HepG2 (cell line): Measurements from ENCODE around the gene PDGFRB. TPM values are rescaled to one million over a fixed set of nuclear protein-coding genes. Genes with fewer than 3 reads are reported as not detected.

Experiments
- CAMTA2 ChIP-seq: sonication (generic); formaldehyde crosslinking; IDR thresholded peaks from 2 replicates; pipeline ENCODE4 v1.4.0; 2020; ENCODE audit warnings: mild to moderate bottlenecking, missing genetic modification reagents, borderline replicate concordance
- CTCF ChIP-seq: sonication (generic); formaldehyde crosslinking; IDR thresholded peaks from 2 replicates; pipeline ENCODE4 v1.5.0; 2020; ENCODE audit warnings: mild to moderate bottlenecking, missing genetic modification reagents, moderate library complexity
- FOXK1 ChIP-seq: sonication (generic); formaldehyde crosslinking; IDR thresholded peaks from 2 replicates; pipeline ENCODE4 v1.4.0; 2020; ENCODE audit warnings: low read depth, missing genetic modification reagents, borderline replicate concordance
- HMG20B ChIP-seq: conservative IDR thresholded peaks from 2 replicates; pipeline ENCODE4 v1.6.1; 2016; ENCODE audit warnings: missing genetic modification reagents, missing compliant biosample characterization
- HMGXB4 ChIP-seq, 2 experiments: sonication (generic) in 1 of 2; formaldehyde crosslinking in 1 of 2; IDR thresholded peaks; 2 replicates each; pipeline versions ENCODE4 v1.4.0 to v1.6.1; 2018 to 2020; ENCODE audit warnings: missing genetic modification reagents in 2 of 2, borderline replicate concordance in 1 of 2, low read depth in 1 of 2, mild to moderate bottlenecking in 1 of 2, missing biosample characterization in 1 of 2
- KDM1A ChIP-seq: IDR thresholded peaks from 2 replicates; pipeline ENCODE4 v1.6.1; 2016; ENCODE audit warnings: missing compliant biosample characterization
- KDM5B ChIP-seq: sonication (generic); formaldehyde crosslinking; IDR thresholded peaks from 2 replicates; pipeline ENCODE4 v1.4.0; 2020; ENCODE audit warnings: missing genetic modification reagents, mild to moderate bottlenecking, borderline replicate concordance
- MAZ ChIP-seq, 2 experiments: sonication (generic) in 1 of 2; formaldehyde crosslinking in 1 of 2; IDR thresholded peaks; 2 replicates each; pipeline versions ENCODE4 v1.5.0 to v1.6.1; 2012 to 2020; ENCODE audit warnings: low read depth in 2 of 2, mild to moderate bottlenecking in 2 of 2, borderline replicate concordance in 1 of 2, improper control_type of control experiment in 1 of 2, low read length in 1 of 2, missing genetic modification reagents in 1 of 2, moderate library complexity in 1 of 2
- PRDM4 ChIP-seq: sonication (generic); formaldehyde crosslinking; IDR thresholded peaks from 2 replicates; pipeline ENCODE4 v1.9.0; 2021; ENCODE audit warnings: missing genetic modification reagents, borderline replicate concordance
- RAD21 ChIP-seq: fragments of 450-650 bp; formaldehyde crosslinking; IDR thresholded peaks from 2 replicates; pipeline ENCODE4 v1.5.0; 2020; ENCODE audit warnings: mild to moderate bottlenecking
- SAP130 ChIP-seq: IDR thresholded peaks from 2 replicates; pipeline ENCODE4 v1.6.1; 2016; ENCODE audit warnings: low read depth
- SP4 ChIP-seq: sonication (generic); formaldehyde crosslinking; IDR thresholded peaks from 2 replicates; pipeline ENCODE4 v1.8.1; 2023; ENCODE audit warnings: mild to moderate bottlenecking, missing genetic modification reagents
- TARDBP ChIP-seq: sonication (generic); formaldehyde crosslinking; IDR thresholded peaks from 2 replicates; pipeline ENCODE4 v1.8.0; 2022; ENCODE audit warnings: mild to moderate bottlenecking, missing genetic modification reagents
- TFE3 ChIP-seq: IDR thresholded peaks from 2 replicates; pipeline ENCODE4 v1.6.1; 2016
- THAP11 ChIP-seq: IDR thresholded peaks from 2 replicates; pipeline ENCODE4 v1.6.1; 2016; ENCODE audit warnings: missing biosample characterization, missing genetic modification reagents
- ZFX ChIP-seq: sonication (generic); formaldehyde crosslinking; IDR thresholded peaks from 2 replicates; pipeline ENCODE4 v1.4.0; 2020; ENCODE audit warnings: mild to moderate bottlenecking, low read depth, missing genetic modification reagents, moderate library complexity
- ZNF263 ChIP-seq: sonication (generic); formaldehyde crosslinking; IDR thresholded peaks from 2 replicates; pipeline ENCODE4 v1.4.0; 2020; ENCODE audit warnings: missing genetic modification reagents
- ZNF33B ChIP-seq: sonication (generic); formaldehyde crosslinking; IDR thresholded peaks from 2 replicates; pipeline ENCODE4 v1.5.1; 2020; ENCODE audit warnings: mild to moderate bottlenecking, missing genetic modification reagents
- ZNF563 ChIP-seq: sonication (generic); formaldehyde crosslinking; IDR thresholded peaks from 2 replicates; pipeline ENCODE4 v1.8.0; 2022; ENCODE audit warnings: mild to moderate bottlenecking, moderate library complexity, missing genetic modification reagents
- ZNF883 ChIP-seq: sonication (generic); formaldehyde crosslinking; IDR thresholded peaks from 2 replicates; pipeline ENCODE4 v1.5.1; 2020; ENCODE audit warnings: mild to moderate bottlenecking, missing genetic modification reagents; ENCODE audit errors: not compliant biosample characterization
- polyA plus RNA-seq, 8 experiments: library from polyadenylated mRNA; depleted of rRNA in 3 of 8; stranded (reverse) in 7 of 8; unstranded in 1 of 8; fragments of >200 nt; fragmentation: Illumina TruSeq in 4 of 8; extraction: Trizol in 4 of 8; gene quantifications; 2 replicates each; pipeline versions ENCODE4 v1.2.1 to v1.2.3, GENCODE V29; 2011 to 2016; ENCODE audit warnings: low read depth in 4 of 8, missing spikeins in 1 of 8, mixed read lengths in 1 of 8; ENCODE audit not compliant: insufficient read depth in 1 of 8
- total RNA-seq, 5 experiments: library from RNA; depleted of rRNA; stranded (reverse); fragments of >200 nt; fragmentation: Illumina TruSeq; extraction: Trizol; gene quantifications; 2 replicates each; pipeline ENCODE4 v1.2.3, GENCODE V29; 2016; ENCODE audit warnings: low read depth in 1 of 5

Gene PDGFRB
- total and polyA plus RNA-seq, 2 of the 13 experiments (the other 11 are each of a cell fraction or from before 2014, with no cell fraction given), result 4.0 to 21.0 TPM

GRCh38 chr5:150161242-150162141, 5.8 kb upstream of the PDGFRB start (continued):
- TF ChIP-seq HMGXB4 (CRISPR knock-in tag; IDR thresholded peaks at IDR 0.05; ENCODE audit: borderline replicate concordance in 1 of 2, low read depth in 1 of 2) (peak; percentile 45 to 71; a peak in 3 of 4 replicates), CAMTA2 (CRISPR knock-in tag) (no peak), TARDBP (0 out of 2 replicates have a peak, but pooled peaks have one; percentile 46), HMG20B (no peak), ZNF263 (CRISPR knock-in tag) (0 out of 2 replicates have a peak, but pooled peaks have one; percentile 30), RAD21 (CRISPR knock-in tag) (peak; percentile 69), ZNF563 (CRISPR knock-in tag) (peak; percentile 27; the same call in 1 of the 2 replicates), PRDM4 (no peak), SAP130 (peak; percentile 34; the same call in 1 of the 2 replicates), FOXK1 (CRISPR knock-in tag) (peak; percentile 44; the same call in 1 of the 2 replicates), CTCF (CRISPR knock-in tag) (peak; percentile 87), SP4 (CRISPR knock-in tag) (no peak), ZNF33B (CRISPR knock-in tag) (no peak), ZNF883 (peak; percentile 25), ZFX (peak; percentile 25; the same call in 1 of the 2 replicates), MAZ (IDR thresholded peaks at IDR 0.05; ENCODE audit: borderline replicate concordance, low read depth, low read length) (no peak), MAZ (CRISPR knock-in tag; IDR thresholded peaks at IDR 0.05; ENCODE audit: low read depth) (peak; percentile 44; the same call in 1 of the 2 replicates), KDM5B (0 out of 2 replicates have a peak, but pooled peaks have one; percentile 28), TFE3 (CRISPR knock-in tag) (0 out of 2 replicates have a peak, but pooled peaks have one; percentile 12), THAP11 (CRISPR knock-in tag) (0 out of 2 replicates have a peak, but pooled peaks have one; percentile 22), KDM1A (CRISPR knock-in tag) (no peak)
